GM12892 (cell line): ENCODE data around the gene LMLN.
"Not testable (repeated sequence)": the region's sequence is repeated elsewhere in the genome, so short reads cannot be mapped to it uniquely, and the experiment has no call there.

ENCODE experiments used
- DNase-seq: peaks from one replicate; pipeline ENCODE4 v3.0.0; 2011; ENCODE audit not compliant: insufficient read length
- FAIRE-seq: peaks from 2 replicates; lab custom pipeline; 2011; peaks lifted over from hg19 to GRCh38; lab: Jason Lieb, UNC
- POLR2A ChIP-seq: IDR thresholded peaks from 2 replicates; pipeline ENCODE4 v1.6.1; 2011; ENCODE audit warnings: low read depth, low read length, control low read depth
- POLR2AphosphoS5 ChIP-seq: IDR thresholded peaks from 2 replicates; pipeline ENCODE4 v1.6.1; 2011; ENCODE audit warnings: low read depth, low read length, control low read depth
- TAF1 ChIP-seq: IDR thresholded peaks from 2 replicates; pipeline ENCODE4 v1.6.1; 2011; ENCODE audit warnings: low read depth, mild to moderate bottlenecking, control low read depth, low read length, borderline replicate concordance

LMLN gene

GRCh38 chr3:197949191-197949777 lies 10.7 kb upstream of the LMLN start:
- FAIRE-seq (no peak), DNase-seq (no peak)
- TF ChIP-seq POLR2A, result no peak
- no peak for TF ChIP-seq POLR2AphosphoS5
- TF ChIP-seq TAF1, result no peak

- peak; percentile 89 for FAIRE-seq
- DNase-seq, result peak; percentile 48
- TF ChIP-seq TAF1, result peak; percentile 97
- peak; percentile 99 for TF ChIP-seq POLR2A
- TF ChIP-seq POLR2AphosphoS5, result peak; percentile 99
Observed at GRCh38 chr3:197949778-197950676, 10.0 kb upstream of the LMLN start, which contains the start of gene RPL35A. Gene RPL35A (plus strand): TSS chr3:197950190. CDS start chr3:197950968, 778 bp downstream.

- DNase-seq, result no peak
- TF ChIP-seq TAF1, result no peak
- TF ChIP-seq POLR2A, result no peak
- TF ChIP-seq POLR2AphosphoS5, result no peak
- FAIRE-seq, result no peak
Observed at GRCh38 chr3:197950677-197951061, 9.3 kb upstream of the LMLN start.

- FAIRE-seq (no peak), DNase-seq (no peak)
- no peak for TF ChIP-seq TAF1
Observed at GRCh38 chr3:197951392-197951990, 8.5 kb upstream of the LMLN start.

- FAIRE-seq (no peak), DNase-seq (no peak)
- no peak for TF ChIP-seq TAF1
- TF ChIP-seq POLR2AphosphoS5, result no peak
- no peak for TF ChIP-seq POLR2A
Observed at GRCh38 chr3:197952440-197952839, 7.6 kb upstream of the LMLN start.

- peak; percentile 16; the same call in 1 of the 2 replicates for TF ChIP-seq POLR2A
- TF ChIP-seq POLR2AphosphoS5, result no peak
- DNase-seq (no peak), FAIRE-seq (no peak)
Observed at GRCh38 chr3:197953325-197953724, 6.7 kb upstream of the LMLN start.

- FAIRE-seq, result no peak
Observed at GRCh38 chr3:197953881-197954280, 6.1 kb upstream of the LMLN start.

GRCh38 chr3:197955892-197956477 lies 4.0 kb upstream of the LMLN start:
- no peak for FAIRE-seq
- TF ChIP-seq POLR2A, result no peak
- no peak for TF ChIP-seq TAF1
- no peak for DNase-seq

More at GRCh38 chr3:197953881-197954280, 6.1 kb upstream of the LMLN start:
- no peak for DNase-seq
- TF ChIP-seq POLR2AphosphoS5 (no peak), TAF1 (no peak), POLR2A (no peak)

- TF ChIP-seq POLR2AphosphoS5 (peak; percentile 74), POLR2A (no peak; the same call in 1 of the 2 replicates)
- no peak for DNase-seq
- no peak for FAIRE-seq
Observed at GRCh38 chr3:197956626-197956988, 3.4 kb upstream of the LMLN start.

- DNase-seq (no peak), FAIRE-seq (no peak)
- no peak for TF ChIP-seq TAF1
- no peak for TF ChIP-seq POLR2AphosphoS5
- TF ChIP-seq POLR2A, result peak; percentile 1; the same call in 1 of the 2 replicates
Observed at GRCh38 chr3:197957790-197958133, 2.3 kb upstream of the LMLN start.

- TF ChIP-seq POLR2A (no peak), POLR2AphosphoS5 (no peak), TAF1 (no peak)
- no peak for FAIRE-seq
- DNase-seq, result no peak
Observed at GRCh38 chr3:197958346-197958745, 1.7 kb upstream of the LMLN start.

- DNase-seq, FAIRE-seq: not testable (repeated sequence)
Observed at GRCh38 chr3:197958848-197959247, 1.2 kb upstream of the LMLN start.
